ENCODE results near the gene AFF1. TPM values are rescaled to one million over a fixed set of nuclear protein-coding genes. Genes with fewer than 3 reads are reported as not detected.

The AFF1 gene
- total RNA-seq, 1 donor from 2014 or later: 58.2 TPM

GRCh38 chr4:87101543-87102199, 166.9 kb downstream of the AFF1 start:
- no peak for FAIRE-seq
- no peaks in the 10 kb centered on the region for H3K36me3 ChIP-seq (ENCODE audit: insufficient read depth, low read length)

GRCh38 chr4:87103086-87103485, 168.3 kb downstream of the AFF1 start:
- Histone ChIP-seq H4K20me1 (ENCODE audit: insufficient read depth, low read length) (peaks cover 9% of the 10 kb centered on the region), H3K27me3 (ENCODE audit: insufficient read depth, low read length) (peaks cover 16% of the 10 kb centered on the region), H3K4me1 (ENCODE audit: insufficient read depth, low read length) (peaks cover 20% of the 10 kb centered on the region), H3K79me2 (ENCODE audit: insufficient read depth, low read length) (no peaks in the 10 kb centered on the region), H3K9ac (ENCODE audit: low read length) (peak overlapping the region; percentile 60), H3K9me3 (ENCODE audit: insufficient read depth, low read depth, low read length) (no peaks in the 10 kb centered on the region), H3K4me2 (ENCODE audit: low read length) (peak overlapping the region; percentile 70), H2AFZ (ENCODE audit: low read depth, low read length) (no peak overlapping the region), H3K27ac (ENCODE audit: low read depth, low read length) (peak overlapping the region; percentile 77), H3K36me3 (ENCODE audit: insufficient read depth, low read length) (no peaks in the 10 kb centered on the region), H3K4me3 (ENCODE audit: insufficient read depth, low read depth, low read length) (no peak overlapping the region)
- no peaks in the 10 kb centered on the region for H3K27me3 Mint-ChIP-seq (ENCODE audit: low read depth, unreplicated experiment)
- DNase-seq (ENCODE audit: low read depth) (no peak), FAIRE-seq (no peak)
- H3K36me3 Mint-ChIP-seq (ENCODE audit: low read depth, unreplicated experiment): peaks cover 11% of the 10 kb centered on the region
- H3K27ac Mint-ChIP-seq (ENCODE audit: unreplicated experiment): peak overlapping the region; percentile 93
- H3K4me1 Mint-ChIP-seq (ENCODE audit: low read depth, unreplicated experiment): peaks cover 44% of the 10 kb centered on the region
- H3K4me3 Mint-ChIP-seq (ENCODE audit: unreplicated experiment): no peak overlapping the region
- no peaks in the 10 kb centered on the region for H3K9me3 Mint-ChIP-seq (ENCODE audit: unreplicated experiment)
- TF ChIP-seq CTCF (IDR thresholded peaks at IDR 0.05; ENCODE audit: insufficient read depth, low read depth, low read length) (no peak), EZH2 (IDR thresholded peaks at IDR 0.05; ENCODE audit: insufficient read depth, low read length) (no peak)

More at GRCh38 chr4:87101543-87102199, 166.9 kb downstream of the AFF1 start:
- no peak overlapping the region for H3K4me3 Mint-ChIP-seq (ENCODE audit: unreplicated experiment)
- Histone ChIP-seq H4K20me1 (ENCODE audit: insufficient read depth, low read length) (peaks cover 15% of the 10 kb centered on the region), H3K9ac (ENCODE audit: low read length) (no peak overlapping the region), H3K4me3 (ENCODE audit: insufficient read depth, low read depth, low read length) (no peak overlapping the region), H3K4me1 (ENCODE audit: insufficient read depth, low read length) (peaks cover 11% of the 10 kb centered on the region), H3K79me2 (ENCODE audit: insufficient read depth, low read length) (no peaks in the 10 kb centered on the region), H3K27me3 (ENCODE audit: insufficient read depth, low read length) (peaks cover 23% of the 10 kb centered on the region), H2AFZ (ENCODE audit: low read depth, low read length) (no peak overlapping the region), H3K4me2 (ENCODE audit: low read length) (no peak overlapping the region), H3K9me3 (ENCODE audit: insufficient read depth, low read depth, low read length) (no peaks in the 10 kb centered on the region), H3K27ac (ENCODE audit: low read depth, low read length) (no peak overlapping the region)
- peaks cover 39% of the 10 kb centered on the region for H3K4me1 Mint-ChIP-seq (ENCODE audit: low read depth, unreplicated experiment)
- H3K9me3 Mint-ChIP-seq (ENCODE audit: unreplicated experiment): no peaks in the 10 kb centered on the region
- H3K27me3 Mint-ChIP-seq (ENCODE audit: low read depth, unreplicated experiment): no peaks in the 10 kb centered on the region
- peaks cover 9% of the 10 kb centered on the region for H3K36me3 Mint-ChIP-seq (ENCODE audit: low read depth, unreplicated experiment)
- TF ChIP-seq EZH2 (IDR thresholded peaks at IDR 0.05; ENCODE audit: insufficient read depth, low read length) (no peak), CTCF (IDR thresholded peaks at IDR 0.05; ENCODE audit: insufficient read depth, low read depth, low read length) (no peak)
- H3K27ac Mint-ChIP-seq (ENCODE audit: unreplicated experiment): no peak overlapping the region
- no peak for DNase-seq (ENCODE audit: low read depth)

- H3K4me1 ChIP-seq (ENCODE audit: insufficient read depth, low read length): peaks cover 27% of the 10 kb centered on the region
- Mint-ChIP-seq H3K4me1 (ENCODE audit: low read depth, unreplicated experiment) (peaks cover 50% of the 10 kb centered on the region), H3K4me3 (ENCODE audit: unreplicated experiment) (no peak overlapping the region), H3K36me3 (ENCODE audit: low read depth, unreplicated experiment) (peaks cover 11% of the 10 kb centered on the region), H3K9me3 (ENCODE audit: unreplicated experiment) (no peaks in the 10 kb centered on the region), H3K27me3 (ENCODE audit: low read depth, unreplicated experiment) (no peaks in the 10 kb centered on the region), H3K27ac (ENCODE audit: unreplicated experiment) (peak overlapping the region; percentile 93)
- peak overlapping the region; percentile 70 for H3K4me2 ChIP-seq (ENCODE audit: low read length)
- FAIRE-seq: peak; percentile 43
- no peaks in the 10 kb centered on the region for H3K9me3 ChIP-seq (ENCODE audit: insufficient read depth, low read depth, low read length)
- H3K79me2 ChIP-seq (ENCODE audit: insufficient read depth, low read length): no peaks in the 10 kb centered on the region
- H3K9ac ChIP-seq (ENCODE audit: low read length): peak overlapping the region; percentile 60
- H3K27ac ChIP-seq (ENCODE audit: low read depth, low read length): peak overlapping the region; percentile 77
- DNase-seq (ENCODE audit: low read depth): peak; percentile 83
- no peak for TF ChIP-seq CTCF (IDR thresholded peaks at IDR 0.05; ENCODE audit: insufficient read depth, low read depth, low read length)
- no peak for TF ChIP-seq EZH2 (IDR thresholded peaks at IDR 0.05; ENCODE audit: insufficient read depth, low read length)
- no peak overlapping the region for H2AFZ ChIP-seq (ENCODE audit: low read depth, low read length)
- H3K4me3 ChIP-seq (ENCODE audit: insufficient read depth, low read depth, low read length): no peak overlapping the region
- H4K20me1 ChIP-seq (ENCODE audit: insufficient read depth, low read length): peaks cover 7% of the 10 kb centered on the region
- no peaks in the 10 kb centered on the region for H3K36me3 ChIP-seq (ENCODE audit: insufficient read depth, low read length)
- H3K27me3 ChIP-seq (ENCODE audit: insufficient read depth, low read length): peaks cover 15% of the 10 kb centered on the region
Observed at GRCh38 chr4:87103691-87104187, 168.9 kb downstream of the AFF1 start.
